ENCODE results near the gene GALNT9.

GALNT9 gene

GRCh38 chr12:132163041-132163910 lies 166.1 kb downstream of the GALNT9 start:
- no peak for DNase-seq

DNA sequence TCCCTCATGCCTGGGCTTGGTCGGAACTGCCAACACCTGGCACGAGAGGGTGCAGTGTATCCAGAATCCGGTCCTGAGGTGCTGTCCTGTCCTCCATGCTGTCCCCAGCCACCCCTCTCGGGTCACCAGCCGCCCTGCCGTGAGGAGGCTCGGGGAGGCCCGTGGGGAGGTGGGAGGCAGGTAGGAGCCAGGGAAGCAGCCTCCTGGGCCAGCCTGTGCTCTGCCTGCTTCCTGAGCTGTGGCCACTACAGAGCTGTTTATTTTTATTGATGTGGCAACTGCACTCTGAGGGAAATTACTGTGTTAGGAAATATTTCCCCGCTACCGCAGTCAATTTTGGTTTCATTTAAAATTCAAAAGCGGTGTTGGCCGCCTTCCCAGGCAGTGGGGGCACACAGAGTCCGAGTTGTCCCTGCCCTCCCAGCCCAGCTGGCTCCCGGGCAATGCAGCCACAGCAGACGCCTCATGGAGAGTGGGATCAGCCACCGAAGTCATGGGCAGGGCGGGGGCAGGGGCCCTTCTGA lies 166.8 kb downstream of the GALNT9 start:
- no peak for DNase-seq

- DNase-seq: no peak
These were observed 167.4 kb downstream of the GALNT9 start for GRCh38 chr12:132161796-132162507.

GRCh38 chr12:132161036-132161781 lies 168.2 kb downstream of the GALNT9 start:
- no peak for DNase-seq

DNA sequence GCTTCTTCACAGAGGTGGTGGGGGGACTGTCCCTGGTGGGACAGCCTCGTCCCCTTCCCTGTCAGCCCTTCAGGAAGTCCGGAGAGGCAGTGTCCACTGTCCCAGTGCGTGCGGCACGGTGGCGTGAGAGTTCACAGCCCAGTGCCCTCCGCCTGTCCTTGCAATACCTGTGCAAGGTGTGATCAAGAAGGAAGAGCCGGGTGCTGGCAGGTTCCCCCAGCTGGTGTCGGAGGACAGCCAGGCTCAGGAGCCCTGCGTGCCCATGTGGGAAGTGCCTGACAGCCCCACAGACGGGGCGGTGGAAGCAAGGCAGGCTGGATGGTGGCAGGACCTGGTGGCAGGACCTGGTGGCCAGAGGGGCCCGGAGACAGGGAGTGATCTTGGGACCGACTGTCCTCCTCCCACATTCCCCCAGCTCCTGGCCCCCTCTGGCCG lies 168.8 kb downstream of the GALNT9 start:
- DNase-seq: no peak

GRCh38 chr12:132160016-132160415 lies 169.4 kb downstream of the GALNT9 start:
- DNase-seq: no peak

DNA sequence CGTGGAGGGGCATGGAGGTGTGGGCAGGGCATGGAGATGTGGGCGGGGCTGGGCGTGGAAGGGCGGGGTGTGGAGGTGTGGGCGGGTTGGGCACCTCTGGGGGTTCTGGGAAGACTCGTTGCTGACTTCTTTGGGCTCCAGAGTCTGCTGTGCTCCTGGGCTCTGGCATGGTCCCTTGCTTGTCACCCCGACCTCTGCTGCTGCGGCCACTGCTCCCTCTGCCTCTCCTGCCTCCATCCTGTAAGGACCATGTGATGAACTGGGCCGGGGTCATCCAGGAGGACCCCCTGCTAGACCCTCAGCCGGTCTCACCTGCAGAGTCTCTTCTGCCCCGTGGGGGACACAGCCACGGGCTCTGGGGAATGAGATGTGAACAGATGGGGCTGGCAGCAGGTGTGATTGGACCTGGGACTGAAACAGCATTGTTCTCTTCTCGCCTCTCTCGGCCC lies 169.8 kb downstream of the GALNT9 start:
- DNase-seq: no peak

DNA sequence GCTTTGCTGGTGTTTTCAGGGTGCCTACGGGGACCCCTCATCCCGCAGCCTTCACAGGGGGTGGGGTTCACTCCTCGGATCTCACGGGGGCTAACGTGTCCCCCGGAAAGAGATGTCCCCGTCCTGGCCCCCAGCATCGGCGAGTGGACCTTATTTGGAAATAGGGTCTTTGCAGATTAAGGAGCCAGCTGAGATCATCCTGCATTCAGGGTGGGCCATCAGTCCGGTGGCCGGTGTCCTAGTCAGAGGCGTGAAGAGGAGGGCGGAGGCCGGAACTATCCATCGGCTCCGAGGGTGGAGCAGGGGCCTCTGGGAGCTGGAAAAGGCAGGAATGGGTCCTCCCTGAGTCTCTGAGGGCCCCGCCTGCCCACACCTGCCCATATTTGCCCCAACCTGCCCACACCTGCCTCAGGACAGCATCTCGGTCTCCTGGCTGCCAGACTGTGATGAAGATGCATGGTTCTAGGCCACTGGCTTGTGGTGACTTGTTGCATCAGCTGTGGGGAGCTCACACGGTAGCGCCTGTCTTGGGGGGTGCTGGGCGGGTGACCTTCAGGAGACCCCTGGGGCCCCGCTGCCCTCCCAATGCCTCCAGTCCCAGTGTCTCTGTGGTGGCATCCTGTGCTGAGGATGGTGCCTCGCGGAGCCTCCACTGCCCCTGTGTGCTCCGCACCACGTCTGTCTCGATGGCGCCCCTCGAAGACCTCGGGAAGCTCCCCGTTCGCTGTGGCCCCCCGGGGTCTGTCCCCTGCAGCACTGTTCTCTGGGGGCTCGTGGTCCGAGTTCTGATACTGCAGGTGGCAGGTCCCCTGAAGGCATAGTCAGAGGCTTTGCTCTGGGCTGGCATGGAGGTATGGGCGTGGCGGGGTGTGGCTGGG lies 170.5 kb downstream of the GALNT9 start:
- DNase-seq: peak; percentile 66

DNA sequence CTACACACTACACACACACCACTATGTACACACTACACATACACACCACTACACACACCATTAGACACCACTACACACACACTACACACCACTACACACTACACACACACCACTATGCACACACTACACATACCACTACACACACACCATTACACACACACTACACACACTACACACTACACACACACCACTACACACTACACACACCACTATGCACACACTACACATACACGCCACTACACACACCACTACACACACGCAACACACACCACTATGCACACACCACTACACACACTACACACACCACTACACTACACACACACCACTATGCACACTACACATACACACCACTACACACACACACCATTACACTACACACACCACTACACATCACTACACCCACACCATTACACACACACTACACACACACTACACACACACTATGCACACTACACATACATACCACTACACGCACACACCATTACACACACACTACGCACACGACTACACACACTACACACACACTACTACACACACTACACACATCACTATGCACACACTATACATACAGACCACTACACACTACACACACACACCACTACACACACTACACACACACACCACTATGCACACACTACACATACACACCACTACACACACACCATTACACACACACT lies 171.5 kb downstream of the GALNT9 start:
- DNase-seq: no peak

- DNase-seq: no peak
These were observed 172.6 kb downstream of the GALNT9 start for GRCh38 chr12:132156573-132157325.

- no peak for DNase-seq
These were observed 173.4 kb downstream of the GALNT9 start for GRCh38 chr12:132155771-132156572.

DNA sequence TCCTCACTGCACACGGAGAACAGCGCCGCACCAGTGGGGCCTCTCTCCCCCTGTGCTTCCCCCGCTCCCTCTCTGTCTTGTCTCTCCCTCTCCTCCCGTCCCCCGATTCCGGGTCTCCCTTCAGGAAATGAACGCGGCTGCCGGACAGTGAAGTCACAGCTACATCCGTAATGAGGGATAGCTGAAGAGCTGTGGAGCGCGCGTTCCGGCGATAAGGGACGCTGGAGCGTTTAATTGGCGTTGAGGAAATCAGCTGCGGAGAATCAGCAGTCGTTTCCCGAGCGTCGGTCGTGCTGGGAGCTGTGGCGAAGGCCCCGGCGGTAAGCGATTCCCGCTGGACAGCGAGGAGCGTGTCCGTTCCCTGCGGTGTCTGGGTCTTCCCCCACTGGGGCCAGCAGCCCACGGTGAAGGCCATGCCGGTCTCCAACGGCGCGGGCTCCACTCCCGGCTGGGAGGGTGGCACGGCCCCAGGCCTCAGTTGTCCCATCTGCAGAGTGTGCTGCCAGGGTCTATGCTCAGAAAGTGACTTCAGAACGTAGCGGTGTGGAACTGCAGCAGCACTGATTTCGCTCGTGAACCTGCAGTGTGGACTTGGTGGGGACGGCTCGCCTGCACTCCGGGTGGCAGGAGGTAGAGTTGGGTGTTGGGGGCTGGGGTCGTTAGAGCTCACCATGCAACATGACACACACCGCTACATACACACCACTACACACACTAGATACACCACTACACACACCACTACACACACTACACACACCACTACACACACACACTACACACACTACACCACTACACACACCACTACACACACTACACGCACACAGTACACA lies 174.2 kb downstream of the GALNT9 start:
- DNase-seq: no peak

DNA sequence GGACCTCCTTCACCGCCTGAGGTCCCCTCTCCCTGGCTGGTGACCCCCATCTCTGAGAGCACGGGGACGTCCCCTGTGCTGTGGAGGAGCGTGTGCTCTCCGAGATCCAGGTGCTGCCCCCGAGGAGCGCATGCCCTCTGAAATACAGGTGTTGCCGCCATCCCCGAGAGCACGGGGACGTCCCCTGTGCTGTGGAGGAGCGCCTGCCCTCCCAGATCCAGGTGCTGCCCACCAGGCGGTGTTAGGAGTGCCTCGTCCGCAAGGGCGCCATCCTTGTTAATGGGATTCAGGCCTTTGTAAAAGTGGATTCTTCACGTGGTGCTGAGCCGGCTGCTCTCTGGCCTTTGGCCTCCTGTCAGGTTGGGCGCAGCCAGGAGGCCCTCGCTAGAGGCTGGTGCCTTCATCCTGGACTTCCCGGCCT lies 175.0 kb downstream of the GALNT9 start:
- DNase-seq: no peak

DNA sequence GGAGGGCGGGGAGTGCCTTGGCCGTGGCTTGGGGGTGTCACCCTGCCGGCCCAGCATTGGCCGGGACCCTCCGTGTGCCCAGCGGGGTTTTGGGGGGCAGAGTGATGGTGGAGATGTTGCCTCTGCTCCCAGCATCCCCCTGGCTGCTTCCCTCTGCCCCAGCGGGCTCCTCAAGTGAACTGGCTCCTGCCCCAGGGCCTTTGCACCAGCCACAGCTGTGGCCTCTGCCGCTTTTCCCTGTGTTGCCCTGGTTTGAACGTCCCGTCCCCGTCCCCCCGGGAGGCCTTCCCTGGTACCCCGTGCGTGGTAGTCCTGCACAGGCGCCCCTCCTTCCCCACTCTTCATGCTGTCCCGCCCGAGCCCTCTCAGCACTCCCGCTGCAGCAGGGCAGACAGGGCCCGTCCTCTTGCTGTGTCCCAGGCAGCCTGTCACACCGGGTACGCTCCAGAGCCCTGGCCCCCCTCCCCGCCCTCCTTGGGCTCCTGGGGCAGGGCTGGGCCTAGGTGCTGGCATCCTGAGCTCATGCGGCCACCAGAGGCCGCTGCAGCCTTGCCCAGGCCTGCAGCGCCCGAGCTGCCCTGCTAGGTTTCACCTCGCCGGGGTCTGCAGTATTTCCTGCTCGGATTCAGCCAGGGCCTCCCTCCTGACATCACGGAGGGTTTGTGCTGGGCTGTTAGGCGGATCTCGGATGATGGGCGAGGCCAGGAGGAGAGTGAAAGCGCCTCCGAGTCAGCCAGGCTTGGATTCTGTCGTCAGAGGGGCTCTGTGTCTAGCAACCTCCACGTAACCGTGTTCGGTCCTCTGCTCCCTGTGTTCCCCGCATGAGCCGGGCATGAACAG lies 175.7 kb downstream of the GALNT9 start:
- peak; percentile 94 for DNase-seq

GRCh38 chr12:132152953-132153352 lies 176.4 kb downstream of the GALNT9 start:
- DNase-seq: no peak

DNA sequence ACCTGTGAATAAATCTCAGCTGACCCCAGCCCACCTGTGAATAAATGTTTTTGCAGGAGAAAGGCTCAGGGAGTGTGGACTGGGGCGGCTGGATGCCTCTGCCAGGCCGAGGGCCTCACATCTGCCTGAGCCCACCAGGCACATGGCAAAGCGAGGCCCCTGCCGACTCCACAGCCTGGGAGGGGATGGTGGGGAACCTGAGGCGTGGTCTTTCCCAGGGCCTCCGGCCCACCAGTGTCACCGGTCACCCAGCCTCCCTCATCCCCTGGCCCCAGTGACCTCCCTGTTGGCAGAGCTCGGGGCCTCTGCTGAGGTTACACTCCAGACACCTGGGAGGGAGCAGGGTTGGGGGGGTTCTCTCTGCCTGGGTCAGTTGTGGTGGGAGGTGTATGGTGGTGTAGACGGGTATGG lies 177.0 kb downstream of the GALNT9 start:
- no peak for DNase-seq

- DNase-seq: no peak
These were observed 177.5 kb downstream of the GALNT9 start for GRCh38 chr12:132151766-132152410.
